Stimulated activated CD4-positive, alpha-beta T cell treated with anti-CD3 and anti-CD28 coated beads, Interleukin-12 subunit alpha, Interleukin-12 subunit beta, amount 100 ng/mL, for 24 hours (primary cell): Measurements from ENCODE around the gene SEC14L2.
"Not testable (repeated sequence)": the region's sequence is repeated elsewhere in the genome, so short reads cannot be mapped to it uniquely, and the experiment has no call there.

Source experiments
- DNase-seq, 2 experiments: peaks; one replicate each; pipeline ENCODE4 v3.0.0-alpha.2; 2020; ENCODE audit warnings: low read depth in 2 of 2

The SEC14L2 gene

GRCh38 chr22:30455075-30455840 is 58.4 kb downstream of the SEC14L2 start:
- no peak for DNase-seq

GRCh38 chr22:30457981-30458380 is 61.2 kb downstream of the SEC14L2 start:
- DNase-seq = no peak

- DNase-seq = no peak
Measured at GRCh38 chr22:30459181-30460052, 62.6 kb downstream of the SEC14L2 start.

GRCh38 chr22:30460147-30460546 is 63.3 kb downstream of the SEC14L2 start:
- no peak for DNase-seq

GRCh38 chr22:30460555-30460954 is 63.7 kb downstream of the SEC14L2 start:
- not testable (repeated sequence) for DNase-seq

GRCh38 chr22:30469165-30469564 is 72.3 kb downstream of the SEC14L2 start:
- DNase-seq = no peak

GRCh38 chr22:30470655-30471054 is 73.8 kb downstream of the SEC14L2 start:
- DNase-seq = no peak

- no peak for DNase-seq
Measured at GRCh38 chr22:30471616-30472318, 74.9 kb downstream of the SEC14L2 start, which contains the start of gene SEC14L3. TSS of gene SEC14L3 (minus strand) at chr22:30472017. CDS start at chr22:30471958, 59 bp downstream.

- DNase-seq = no peak
Measured at GRCh38 chr22:30472994-30473720, 76.3 kb downstream of the SEC14L2 start.

GRCh38 chr22:30474121-30474520 is 77.3 kb downstream of the SEC14L2 start:
- no peak for DNase-seq
